ENCODE data around the gene SORCS2. TPM values are rescaled to one million over a fixed set of nuclear protein-coding genes. Genes with fewer than 3 reads are reported as not detected.

SORCS2 gene
- total and polyA plus RNA-seq, 2 of the 13 experiments (the other 11 are each of a cell fraction or from before 2014, with no cell fraction given) = 0.82 to 1.0 TPM

DNA sequence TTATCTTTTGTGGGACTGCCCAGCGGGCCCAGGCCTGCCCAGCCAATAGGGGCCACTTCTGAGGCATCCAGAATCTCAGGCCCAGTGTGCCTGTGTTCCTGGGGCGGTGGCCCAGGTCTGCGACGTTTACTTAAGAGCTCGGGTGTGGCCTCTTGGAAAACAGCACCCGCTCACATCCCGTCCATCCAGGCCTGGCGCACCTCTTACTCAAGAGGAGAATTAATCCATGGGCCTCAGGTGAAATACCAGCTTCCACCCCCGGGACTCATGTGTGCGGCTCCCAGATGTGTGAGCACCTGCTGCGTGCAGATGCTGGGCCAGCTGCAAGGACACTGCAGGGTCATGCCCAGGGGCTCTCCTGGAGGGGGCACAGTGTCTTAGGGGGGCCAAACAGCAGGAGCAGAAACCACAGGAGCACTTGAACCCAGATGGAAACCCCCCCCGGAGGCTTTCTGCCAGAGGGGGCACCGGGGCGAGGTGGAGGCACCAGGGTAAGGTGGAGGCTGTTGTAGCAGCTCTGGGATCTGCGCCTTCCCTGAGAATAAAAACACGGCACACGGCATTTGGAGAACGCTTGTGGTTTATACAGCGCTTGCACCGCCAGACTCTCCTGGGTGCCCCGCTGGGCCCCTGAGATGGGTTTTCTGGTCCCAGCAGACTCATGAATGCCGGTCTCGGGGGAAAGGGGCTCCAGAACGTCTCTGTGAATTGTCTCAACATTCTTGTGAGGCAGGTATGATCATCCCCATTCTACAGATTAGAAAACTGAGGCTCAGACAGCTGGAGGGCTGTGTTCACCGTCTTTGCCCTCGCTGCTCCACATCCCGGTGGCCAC lies 239.6 kb downstream of the SORCS2 start:
- peaks cover 9 to 44% of the 10 kb centered on the region in 2 experiments; a peak in 4 of 5 replicates for H3K27me3 ChIP-seq (ENCODE audit: control insufficient read depth in 1 of 2, insufficient read depth in 2 of 2, low read length in 2 of 2)
- H3K79me2 ChIP-seq (ENCODE audit: insufficient read depth, low read length) = no peaks in the 10 kb centered on the region
- BruUV-seq (replicated peaks) = no TSS peak
- no peak for TF ChIP-seq BORCS8-MEF2B (CRISPR knock-in tag; IDR thresholded peaks at IDR 0.05)
- TF ChIP-seq ZNF501 (CRISPR knock-in tag; IDR thresholded peaks at IDR 0.05) = no peak
- TF ChIP-seq GLI4 (CRISPR knock-in tag; IDR thresholded peaks at IDR 0.05; ENCODE audit: borderline replicate concordance) = no peak
- TF ChIP-seq ZNF510 (CRISPR knock-in tag; IDR thresholded peaks at IDR 0.05; ENCODE audit: low read depth) = no peak
- no peak for TF ChIP-seq KAT7 (CRISPR knock-in tag; IDR thresholded peaks at IDR 0.05; ENCODE audit: borderline replicate concordance)
- TF ChIP-seq HOXA3 (CRISPR knock-in tag; IDR thresholded peaks at IDR 0.05) = no peak
- TF ChIP-seq ZNF224 (CRISPR knock-in tag; IDR thresholded peaks at IDR 0.05) = no peak
- TF ChIP-seq ZSCAN20 (CRISPR knock-in tag; IDR thresholded peaks at IDR 0.05; ENCODE audit: borderline replicate concordance) = no peak
- TF ChIP-seq, protein P1, sequence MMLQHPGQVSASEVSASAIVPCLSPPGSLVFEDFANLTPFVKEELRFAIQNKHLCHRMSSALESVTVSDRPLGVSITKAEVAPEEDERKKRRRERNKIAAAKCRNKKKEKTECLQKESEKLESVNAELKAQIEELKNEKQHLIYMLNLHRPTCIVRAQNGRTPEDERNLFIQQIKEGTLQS (CRISPR knock-in tag; IDR thresholded peaks at IDR 0.05) = no peak
- TF ChIP-seq, protein P2, sequence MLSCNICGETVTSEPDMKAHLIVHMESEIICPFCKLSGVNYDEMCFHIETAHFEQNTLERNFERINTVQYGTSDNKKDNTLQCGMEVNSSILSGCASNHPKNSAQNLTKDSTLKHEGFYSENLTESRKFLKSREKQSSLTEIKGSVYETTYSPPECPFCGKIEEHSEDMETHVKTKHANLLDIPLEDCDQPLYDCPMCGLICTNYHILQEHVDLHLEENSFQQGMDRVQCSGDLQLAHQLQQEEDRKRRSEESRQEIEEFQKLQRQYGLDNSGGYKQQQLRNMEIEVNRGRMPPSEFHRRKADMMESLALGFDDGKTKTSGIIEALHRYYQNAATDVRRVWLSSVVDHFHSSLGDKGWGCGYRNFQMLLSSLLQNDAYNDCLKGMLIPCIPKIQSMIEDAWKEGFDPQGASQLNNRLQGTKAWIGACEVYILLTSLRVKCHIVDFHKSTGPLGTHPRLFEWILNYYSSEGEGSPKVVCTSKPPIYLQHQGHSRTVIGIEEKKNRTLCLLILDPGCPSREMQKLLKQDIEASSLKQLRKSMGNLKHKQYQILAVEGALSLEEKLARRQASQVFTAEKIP (CRISPR knock-in tag; IDR thresholded peaks at IDR 0.05; ENCODE audit: borderline replicate concordance) = no peak
- no peak for TF ChIP-seq PCBP2 (optimal IDR thresholded peaks at IDR 0.05; ENCODE audit: low read depth, low read length, poor library complexity, severe bottlenecking)
- no peak for TF ChIP-seq ZBTB42 (CRISPR knock-in tag; IDR thresholded peaks at IDR 0.05)
- no peak for TF ChIP-seq SMAD3 (CRISPR knock-in tag; IDR thresholded peaks at IDR 0.05)
- TF ChIP-seq, protein P3, sequence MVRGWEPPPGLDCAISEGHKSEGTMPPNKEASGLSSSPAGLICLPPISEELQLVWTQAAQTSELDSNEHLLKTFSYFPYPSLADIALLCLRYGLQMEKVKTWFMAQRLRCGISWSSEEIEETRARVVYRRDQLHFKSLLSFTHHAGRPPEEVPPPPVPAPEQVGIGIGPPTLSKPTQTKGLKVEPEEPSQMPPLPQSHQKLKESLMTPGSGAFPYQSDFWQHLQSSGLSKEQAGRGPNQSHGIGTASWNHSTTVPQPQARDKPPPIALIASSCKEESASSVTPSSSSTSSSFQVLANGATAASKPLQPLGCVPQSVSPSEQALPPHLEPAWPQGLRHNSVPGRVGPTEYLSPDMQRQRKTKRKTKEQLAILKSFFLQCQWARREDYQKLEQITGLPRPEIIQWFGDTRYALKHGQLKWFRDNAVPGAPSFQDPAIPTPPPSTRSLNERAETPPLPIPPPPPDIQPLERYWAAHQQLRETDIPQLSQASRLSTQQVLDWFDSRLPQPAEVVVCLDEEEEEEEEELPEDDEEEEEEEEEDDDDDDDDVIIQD (CRISPR knock-in tag; IDR thresholded peaks at IDR 0.05; ENCODE audit: low read depth) = no peak
- TF ChIP-seq ZNF337 (CRISPR knock-in tag; IDR thresholded peaks at IDR 0.05; ENCODE audit: borderline replicate concordance, low read depth) = no peak
- no peak for TF ChIP-seq SNRNP70 (IDR thresholded peaks at IDR 0.05; ENCODE audit: low read depth, low read length)
- no peak for TF ChIP-seq AKAP8 (CRISPR knock-in tag; IDR thresholded peaks at IDR 0.05)
- POLR2A ChIA-PET = no interaction called here
- no peak overlapping the region for H3K27ac ChIP-seq (ENCODE audit: extremely low read length, insufficient read depth, low read length)
- H3K4me1 ChIP-seq (ENCODE audit: insufficient read depth, low read length) = peaks cover 24% of the 10 kb centered on the region
- H4K20me1 ChIP-seq (ENCODE audit: insufficient read depth, low read length) = no peaks in the 10 kb centered on the region
- no peak overlapping the region for H2AFZ ChIP-seq (ENCODE audit: low read length)
- CTCF ChIA-PET (ENCODE audit: low intra/inter-chr PET ratio, low total read pairs) = no interaction called here
- H3K9me3 ChIP-seq (ENCODE audit: low read length) = no peaks in the 10 kb centered on the region
- in situ Hi-C loops (cut with HindIII; ENCODE audit: extremely low pct_ligation_motif_present, low pct_unique_long_range_greater_than_20kb) (no loop called here), intact Hi-C loops (cut with micrococcal nuclease; ENCODE audit: unreplicated experiment) (no loop called here)
- H3K9ac ChIP-seq (ENCODE audit: insufficient read depth, low read depth, low read length) = no peak overlapping the region
- no peak for DNase-seq (ENCODE audit: low spot score)
- H3K36me3 ChIP-seq (replicated peaks in 1 of 2; ENCODE audit: control insufficient read depth in 1 of 2, insufficient read depth in 2 of 2, low read length in 2 of 2) = no peaks in the 10 kb centered on the region
- no peak overlapping the region for H3K4me3 ChIP-seq (replicated peaks in 1 of 3; ENCODE audit: insufficient read depth in 1 of 3, low read depth in 2 of 3, low read length in 3 of 3)
- no peak overlapping the region for H3K4me2 ChIP-seq (ENCODE audit: low read depth, low read length)
- no peak for ATAC-seq
- no peak for FAIRE-seq
- 43% methylated on average over 5 of the region's 27 CpGs for WGBS (ENCODE audit: low lambda C conversion rate)
